Duodenal mucosa (tissue), 2 donors: ENCODE measurements around the gene ACOD1.
"Not testable (repeated sequence)": the region's sequence is repeated elsewhere in the genome, so short reads cannot be mapped to it uniquely, and the experiment has no call there.

Source experiments
- H3K27ac ChIP-seq: one replicate; pipeline ENCODE4 v1.7.0; 2013; ENCODE audit warnings: low read depth, low read length
- H3K27me3 ChIP-seq, 2 donors: one replicate each; pipeline ENCODE4 v1.7.0; 2013; ENCODE audit warnings: low read length in 2 of 2, control low read depth in 1 of 2; ENCODE audit not compliant: insufficient read depth in 2 of 2, control insufficient read depth in 1 of 2
- H3K36me3 ChIP-seq, 2 donors: one replicate each; pipeline ENCODE4 v1.7.0; 2013; ENCODE audit warnings: low read length in 2 of 2, control low read depth in 1 of 2; ENCODE audit not compliant: insufficient read depth in 2 of 2, control insufficient read depth in 1 of 2
- H3K4me1 ChIP-seq, 2 donors: one replicate each; pipeline ENCODE4 v1.7.0; 2013; ENCODE audit warnings: low read length in 2 of 2, control low read depth in 1 of 2; ENCODE audit not compliant: insufficient read depth in 2 of 2, control insufficient read depth in 1 of 2
- H3K4me3 ChIP-seq, 2 donors: one replicate each; pipeline ENCODE4 v1.7.0; 2013; ENCODE audit warnings: low read length in 2 of 2, low read depth in 1 of 2
- H3K9ac ChIP-seq, 2 donors: one replicate each; pipeline ENCODE4 v1.7.0; 2013; ENCODE audit warnings: low read length in 2 of 2, low read depth in 1 of 2
- H3K9me3 ChIP-seq, 2 donors: one replicate each; pipeline ENCODE4 v1.7.0; 2013; ENCODE audit warnings: low read length in 2 of 2, control low read depth in 1 of 2; ENCODE audit not compliant: control insufficient read depth in 1 of 2

Gene ACOD1

DNA sequence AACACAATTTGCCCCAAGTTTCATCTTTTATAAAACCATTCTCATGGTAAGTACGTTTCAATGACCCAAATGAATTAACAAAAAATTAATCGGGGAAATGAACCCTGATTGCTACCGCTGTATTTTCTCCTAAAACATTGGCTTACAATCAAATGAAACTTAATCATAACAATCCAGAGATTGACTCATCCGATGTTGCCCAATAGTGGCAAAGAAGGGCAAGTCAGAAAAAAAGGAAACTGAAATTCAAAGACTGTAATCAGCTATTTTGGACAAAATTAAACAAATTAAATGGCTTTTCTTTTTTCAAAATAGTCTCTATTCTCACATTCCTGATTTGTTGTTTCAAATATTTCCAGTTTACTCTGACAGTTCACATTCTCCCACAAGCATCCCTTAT lies 3.9 kb upstream of the ACOD1 start:
- Histone ChIP-seq H3K27ac (no peak overlapping the region), H3K36me3 (no peaks in the 10 kb centered on the region), H3K4me3 (no peak overlapping the region)

DNA sequence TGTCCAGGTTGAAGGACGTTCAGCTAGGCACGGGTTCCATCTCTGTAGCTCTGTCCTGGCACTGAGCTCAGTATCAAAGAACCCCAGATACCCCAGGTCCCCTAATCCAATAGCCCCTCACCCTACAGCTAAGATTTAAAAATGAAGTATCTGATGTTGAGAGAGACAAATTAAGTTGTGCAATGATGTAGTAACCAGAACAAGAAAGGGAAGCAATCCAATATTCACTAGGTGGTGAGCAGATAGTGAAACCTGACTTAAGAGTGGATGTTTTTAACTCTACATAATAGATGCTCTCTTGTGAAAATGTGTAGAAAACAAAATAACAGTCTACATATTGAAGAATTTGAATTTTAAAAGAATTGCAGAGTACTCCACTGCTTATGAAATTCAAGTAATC lies 1.8 kb downstream of the ACOD1 start:
- H3K4me1 ChIP-seq = no peaks in the 10 kb centered on the region

More for the DNA sequence above, 3.9 kb upstream of the ACOD1 start:
- Histone ChIP-seq H3K9me3 (no peaks in the 10 kb centered on the region), H3K4me1 (no peaks in the 10 kb centered on the region), H3K27me3 (no peaks in the 10 kb centered on the region), H3K9ac (no peak overlapping the region)

DNA sequence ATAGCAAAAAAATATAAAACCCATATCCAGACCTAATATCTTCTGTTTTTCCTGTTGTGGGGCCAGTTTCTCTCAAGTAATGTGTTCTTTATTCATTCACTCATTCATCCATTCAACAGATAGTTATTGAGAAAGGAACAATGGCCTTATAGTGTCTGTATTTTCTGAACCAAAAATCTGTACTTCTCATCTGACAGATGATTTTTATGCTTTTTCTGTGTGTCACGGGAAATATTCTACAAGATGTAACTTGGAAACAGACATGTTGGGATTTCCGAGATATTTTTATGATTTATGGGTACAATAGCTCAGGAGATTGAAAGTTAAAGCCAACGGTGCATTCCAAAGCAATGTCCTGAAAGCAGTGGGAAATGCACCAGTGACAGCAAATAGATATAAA lies 5.7 kb downstream of the ACOD1 start:
- no peaks in the 10 kb centered on the region for H3K4me1 ChIP-seq
- no peaks in the 10 kb centered on the region for H3K36me3 ChIP-seq
- no peaks in the 10 kb centered on the region for H3K9me3 ChIP-seq
- H3K4me3 ChIP-seq = no peak overlapping the region
- no peak overlapping the region for H3K27ac ChIP-seq
- peaks cover 0 to 4% of the 10 kb centered on the region in 2 donors for H3K27me3 ChIP-seq
- no peak overlapping the region for H3K9ac ChIP-seq

More for the DNA sequence above, 1.8 kb downstream of the ACOD1 start:
- peaks cover 0 to 4% of the 10 kb centered on the region in 2 donors for H3K27me3 ChIP-seq
- no peaks in the 10 kb centered on the region for H3K36me3 ChIP-seq
- H3K27ac ChIP-seq = no peak overlapping the region
- no peak overlapping the region for H3K4me3 ChIP-seq
- no peaks in the 10 kb centered on the region for H3K9me3 ChIP-seq
- H3K9ac ChIP-seq = no peak overlapping the region

DNA sequence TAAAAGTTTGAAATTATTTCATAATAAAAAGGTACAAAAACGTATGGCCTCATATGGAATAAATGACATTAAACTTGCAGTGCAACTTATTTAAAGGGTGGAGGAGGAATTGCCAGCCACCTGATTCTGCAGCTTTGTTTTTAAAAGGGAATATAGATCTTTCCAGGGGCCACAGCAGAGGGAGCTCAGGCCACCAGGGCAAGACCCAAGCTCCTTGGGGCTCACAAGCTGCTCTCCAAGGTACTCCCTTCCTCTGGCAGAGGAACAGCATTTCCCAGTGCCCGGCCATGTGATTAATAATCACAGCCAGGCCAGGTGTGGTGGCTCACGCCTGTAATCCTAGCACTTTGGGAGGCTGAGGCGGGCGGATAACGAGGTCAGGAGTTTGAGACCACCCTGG lies 6.2 kb downstream of the ACOD1 start:
- H3K36me3 ChIP-seq = no peaks in the 10 kb centered on the region
- H3K27me3 ChIP-seq = peaks cover 0 to 4% of the 10 kb centered on the region in 2 donors
- peaks cover 0 to 2% of the 10 kb centered on the region in 2 donors for H3K9me3 ChIP-seq
- no peak overlapping the region for H3K27ac ChIP-seq
- no peak overlapping the region for H3K9ac ChIP-seq
- no peak overlapping the region for H3K4me3 ChIP-seq
- no peaks in the 10 kb centered on the region for H3K4me1 ChIP-seq

DNA sequence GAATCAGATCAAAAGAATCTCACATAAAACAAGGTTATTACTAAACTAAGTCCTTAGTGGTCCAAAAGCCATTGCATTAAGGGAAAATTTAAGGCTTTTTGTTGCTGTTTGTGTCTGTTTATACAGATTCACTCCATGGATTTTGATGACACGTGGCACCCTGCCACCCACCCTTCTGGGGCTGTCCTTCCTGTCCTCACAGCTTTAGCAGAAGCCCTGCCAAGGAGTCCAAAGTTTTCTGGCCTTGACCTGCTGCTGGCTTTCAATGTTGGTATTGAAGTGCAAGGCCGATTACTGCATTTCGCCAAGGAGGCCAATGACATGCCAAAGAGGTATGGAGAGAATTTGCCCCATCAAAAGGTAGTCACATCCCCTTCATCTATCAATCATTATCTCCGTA lies 6.9 kb downstream of the ACOD1 start:
- Histone ChIP-seq H3K4me3 (no peak overlapping the region), H3K9me3 (peaks cover 3 to 8% of the 10 kb centered on the region in 2 donors), H3K27me3 (peaks cover 0 to 4% of the 10 kb centered on the region in 2 donors), H3K27ac (no peak overlapping the region), H3K9ac (no peak overlapping the region), H3K4me1 (no peaks in the 10 kb centered on the region), H3K36me3 (no peaks in the 10 kb centered on the region)

DNA sequence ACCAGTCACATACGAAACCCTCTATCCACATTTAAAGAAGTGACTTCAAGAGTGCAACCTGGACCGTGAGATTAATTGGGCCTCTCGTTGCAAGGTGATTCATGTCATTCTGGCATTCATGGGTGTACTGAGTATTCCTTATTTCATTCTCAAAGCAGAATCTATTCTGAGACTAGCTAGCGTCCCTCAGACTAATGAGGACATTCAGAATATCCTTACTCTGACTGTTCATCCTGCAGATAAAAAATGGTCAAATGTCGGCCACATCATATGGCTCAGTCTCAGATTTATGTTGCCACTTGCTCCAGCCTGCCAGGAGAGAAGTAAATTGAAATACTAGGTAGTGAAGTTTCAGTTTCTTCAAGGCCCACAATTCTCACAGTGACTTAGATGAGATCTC lies 7.3 kb downstream of the ACOD1 start:
- Histone ChIP-seq H3K36me3 (no peaks in the 10 kb centered on the region), H3K27me3 (peaks cover 0 to 4% of the 10 kb centered on the region in 2 donors), H3K4me1 (no peaks in the 10 kb centered on the region), H3K9ac (no peak overlapping the region), H3K9me3 (peaks cover 7 to 8% of the 10 kb centered on the region in 2 donors), H3K27ac (no peak overlapping the region), H3K4me3 (no peak overlapping the region)

DNA sequence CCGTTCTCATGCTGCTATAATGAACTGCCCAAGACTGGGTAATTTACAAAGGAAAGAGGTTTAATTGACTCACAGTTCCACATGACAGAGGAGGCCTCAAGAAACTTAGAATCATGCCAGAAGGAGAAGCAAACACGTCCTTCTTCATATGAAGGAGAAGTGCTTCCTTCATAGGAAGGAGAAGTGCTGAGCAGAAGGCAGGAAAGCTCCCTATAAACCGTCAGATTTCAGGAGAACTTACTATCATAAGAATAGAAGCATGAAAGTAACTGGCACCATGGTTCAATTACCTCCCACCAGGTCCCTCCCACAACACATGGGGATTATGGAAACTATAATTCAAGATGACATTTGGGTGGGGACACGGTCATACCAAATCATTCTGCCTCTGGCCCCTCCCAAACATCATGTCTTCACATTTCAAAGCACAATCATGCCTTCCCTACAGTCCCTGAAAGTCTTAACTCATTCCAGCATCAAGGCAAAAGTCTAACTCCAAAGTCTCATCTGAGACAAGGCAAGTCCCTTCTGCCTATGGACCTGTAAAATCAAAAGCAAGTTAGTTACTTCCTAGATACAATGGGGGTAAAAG lies 10.6 kb downstream of the ACOD1 start:
- no peak overlapping the region for H3K9ac ChIP-seq
- no peaks in the 10 kb centered on the region for H3K27me3 ChIP-seq
- H3K4me3 ChIP-seq = no peak overlapping the region
- H3K36me3 ChIP-seq = no peaks in the 10 kb centered on the region
- no peaks in the 10 kb centered on the region for H3K4me1 ChIP-seq
- no peak overlapping the region for H3K27ac ChIP-seq
- peaks cover 9 to 11% of the 10 kb centered on the region in 2 donors for H3K9me3 ChIP-seq

DNA sequence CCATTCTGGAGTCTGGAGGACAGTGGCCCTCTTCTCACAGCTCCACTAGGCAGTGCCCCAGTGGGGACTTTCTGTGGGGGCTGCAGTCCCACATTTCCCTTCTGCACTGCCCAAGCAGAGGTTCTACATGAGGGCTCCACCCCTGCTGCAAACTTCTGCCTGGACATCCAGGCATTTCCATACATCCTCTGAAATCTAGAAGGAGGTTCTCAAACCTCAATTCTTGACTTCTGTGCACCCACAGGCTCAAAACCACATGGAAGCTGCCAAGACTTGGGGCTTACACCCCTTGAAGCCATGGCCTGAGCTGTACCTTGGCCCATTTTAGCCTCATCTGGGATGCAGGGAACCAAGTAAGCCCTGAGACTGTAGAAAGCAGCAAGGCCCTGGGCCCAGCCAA lies 11.4 kb downstream of the ACOD1 start:
- H3K36me3 ChIP-seq, H3K27ac ChIP-seq, H3K4me1 ChIP-seq, H3K27me3 ChIP-seq, H3K9ac ChIP-seq, H3K4me3 ChIP-seq: not testable (repeated sequence)
- peaks cover 9 to 11% of the 10 kb centered on the region in 2 donors for H3K9me3 ChIP-seq

DNA sequence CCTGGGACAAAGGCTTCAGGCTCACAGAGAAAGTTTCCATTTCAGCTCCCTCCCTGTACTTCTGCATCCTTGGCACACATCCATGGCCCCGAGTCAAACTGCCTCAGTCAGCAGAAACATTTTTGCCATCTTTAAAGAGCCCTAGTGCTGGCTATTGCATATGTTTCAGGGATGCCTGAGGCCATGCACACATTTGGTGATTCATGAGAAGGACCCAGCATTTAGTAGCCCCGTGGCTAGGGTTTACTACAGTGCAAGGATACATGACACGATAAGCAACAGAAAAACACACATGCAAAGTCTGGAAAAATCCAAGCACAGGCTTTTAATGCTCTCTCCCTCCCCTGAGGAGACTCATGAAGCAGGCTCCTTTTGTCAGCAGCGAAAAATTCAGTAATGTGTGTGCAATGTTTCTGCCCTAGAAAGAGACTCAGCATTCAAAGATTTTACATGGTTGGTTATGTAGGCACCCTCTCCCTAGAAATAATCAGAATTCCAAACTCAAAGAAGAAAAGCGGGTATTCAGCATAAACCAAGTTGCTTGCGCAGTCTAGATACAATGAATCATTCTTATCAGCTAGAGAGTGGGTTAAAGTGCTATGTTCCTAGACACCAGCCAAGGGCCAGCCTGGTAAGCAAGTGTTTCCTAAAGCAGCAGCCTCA lies 17.6 kb downstream of the ACOD1 start:
- Histone ChIP-seq H3K9ac (no peak overlapping the region), H3K27ac (no peak overlapping the region)

DNA sequence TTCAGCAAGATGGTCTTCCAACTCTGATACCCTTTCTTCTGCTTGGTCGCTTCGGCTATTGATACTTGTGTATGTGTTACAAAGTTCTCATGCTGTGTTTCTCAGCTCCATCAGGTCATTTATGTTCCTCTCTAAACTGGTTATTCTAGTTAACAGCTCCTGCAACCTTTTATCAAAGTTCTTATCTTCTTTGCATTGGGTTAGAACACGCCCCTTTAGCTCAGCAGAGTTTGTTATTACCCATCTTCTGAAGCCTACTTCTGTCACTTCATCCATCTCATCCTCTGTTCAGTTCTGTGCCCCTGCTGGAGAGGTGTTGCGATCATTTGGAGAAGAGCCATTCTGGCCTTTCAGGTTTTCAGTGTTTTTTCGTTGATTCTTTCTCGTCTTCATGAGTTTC lies 18.7 kb downstream of the ACOD1 start:
- Histone ChIP-seq H3K4me3 (no peak overlapping the region), H3K36me3 (no peaks in the 10 kb centered on the region), H3K27me3 (no peaks in the 10 kb centered on the region), H3K27ac (no peak overlapping the region), H3K4me1 (no peaks in the 10 kb centered on the region), H3K9me3 (no peaks in the 10 kb centered on the region), H3K9ac (no peak overlapping the region)

More for the DNA sequence above, 17.6 kb downstream of the ACOD1 start:
- no peaks in the 10 kb centered on the region for H3K27me3 ChIP-seq
- no peaks in the 10 kb centered on the region for H3K36me3 ChIP-seq
- no peak overlapping the region for H3K4me3 ChIP-seq
- no peaks in the 10 kb centered on the region for H3K4me1 ChIP-seq
- H3K9me3 ChIP-seq = peaks cover 0 to 1% of the 10 kb centered on the region in 2 donors
